Transverse colon (tissue), 3 donors: ENCODE results near the gene LIPE.

Experiments used
- POLR2A ChIP-seq: fragments of 450-650 bp; IDR thresholded peaks from one replicate; pipeline ENCODE4 v1.6.1; 2016; ENCODE audit warnings: antibody characterized with exemption, mild to moderate bottlenecking, moderate library complexity
- POLR2AphosphoS5 ChIP-seq, 3 donors: sonication (generic); formaldehyde crosslinking; IDR thresholded peaks; one replicate each; pipeline ENCODE4 v1.6.1; 2016; ENCODE audit warnings: antibody characterized with exemption in 3 of 3

- TF ChIP-seq POLR2AphosphoS5 (IDR thresholded peaks at IDR 0.05), result peak in 2 of 3 donors; percentile 16 to 32
- TF ChIP-seq POLR2A, result no peak
Observed at GRCh38 chr19:42401365-42402303, 25.6 kb downstream of the LIPE start.
